Spleen (tissue), 13 donors: Measurements from ENCODE around the gene ZYG11A. TPM values are rescaled to one million over a fixed set of nuclear protein-coding genes. Genes with fewer than 3 reads are reported as not detected.
"Not testable (repeated sequence)": the region's sequence is repeated elsewhere in the genome, so short reads cannot be mapped to it uniquely, and the experiment has no call there.

ENCODE experiments used
- DNase-seq: peaks from one replicate; pipeline ENCODE4 v3.0.0-alpha.2; 2020
- H3K27ac ChIP-seq, 8 donors: fragments of 200-600 bp; sonication (generic) in 7 of 8; 1 replicate in 4 of 8; 2 replicates in 4 of 8; pipeline versions ENCODE4 v1.5.0 to v1.8.0; 2016 to 2021; ENCODE audit warnings: inconsistent platforms in 4 of 8, mild to moderate bottlenecking in 4 of 8, moderate library complexity in 1 of 8
- H3K27me3 ChIP-seq, 7 donors: fragments of 200-600 bp; sonication (generic) in 6 of 7; replicated peaks in 1 of 7; 1 replicate in 4 of 7; 2 replicates in 3 of 7; pipeline versions ENCODE4 v1.5.0 to v1.8.0; 2016 to 2021; ENCODE audit warnings: inconsistent platforms in 3 of 7, mild to moderate bottlenecking in 1 of 7
- H3K36me3 ChIP-seq, 6 donors: fragments of 200-600 bp; sonication (generic) in 5 of 6; 1 replicate in 4 of 6; 2 replicates in 2 of 6; pipeline versions ENCODE4 v1.5.0 to v1.8.0; 2016 to 2021; ENCODE audit warnings: inconsistent platforms in 2 of 6
- H3K4me1 ChIP-seq, 6 donors: fragments of 200-600 bp; sonication (generic) in 5 of 6; 1 replicate in 3 of 6; 2 replicates in 3 of 6; pipeline versions ENCODE4 v1.5.0 to v1.8.0; 2016 to 2021; ENCODE audit warnings: inconsistent platforms in 3 of 6
- H3K4me3 ChIP-seq, 8 donors: fragments of 200-600 bp; sonication (generic) in 7 of 8; 1 replicate in 4 of 8; 2 replicates in 4 of 8; pipeline versions ENCODE4 v1.5.0 to v1.8.0; 2016 to 2021; ENCODE audit warnings: inconsistent platforms in 4 of 8, mild to moderate bottlenecking in 4 of 8, moderate library complexity in 2 of 8
- H3K9me3 ChIP-seq, 8 donors: fragments of 200-600 bp; sonication (generic) in 7 of 8; 1 replicate in 4 of 8; 2 replicates in 4 of 8; pipeline versions ENCODE4 v1.5.0 to v1.8.0; 2016 to 2021; ENCODE audit warnings: inconsistent platforms in 4 of 8
- CTCF ChIP-seq, 11 experiments: fragments of 200-600 bp in 7 of 11; fragments of 450-650 bp in 4 of 11; sonication (generic) in 4 of 11; IDR thresholded peaks in 8 of 11; conservative IDR thresholded peaks in 3 of 11; 1 replicate in 7 of 11; 2 replicates in 4 of 11; pipeline versions ENCODE4 v1.4.0 to v1.8.0; 2016 to 2021; ENCODE audit warnings: antibody characterized with exemption in 11 of 11, inconsistent platforms in 4 of 11, mild to moderate bottlenecking in 1 of 11
- POLR2A ChIP-seq, 3 donors: fragments of 450-650 bp; IDR thresholded peaks; one replicate each; pipeline ENCODE4 v1.5.1; 2017; ENCODE audit warnings: antibody characterized with exemption in 3 of 3, mild to moderate bottlenecking in 1 of 3
- POLR2AphosphoS5 ChIP-seq, 3 donors: sonication (generic); formaldehyde crosslinking; IDR thresholded peaks; one replicate each; pipeline ENCODE4 v1.5.1; 2017; ENCODE audit warnings: antibody characterized with exemption in 3 of 3
- WGBS, 5 donors: extraction: QIAGEN DNeasy Blood & Tissue Kit in 3 of 5; methylation state at CpG; one replicate each; pipeline versions ENCODE4 v1.1.5 to v1.1.7; 2013 to 2018; 5-methylcytosine and 5-hydroxymethylcytosine counted together
- intact Hi-C: fragments of 100-400 bp; cut with DNase I; formaldehyde crosslinking; loops from one replicate; pipeline ENCODE4 v1.15.0; 2023; ENCODE audit warnings: low total_unique reads
- long read RNA-seq, 2 donors: transcript quantifications; one replicate each; lab custom pipeline, GENCODE V29; 2026
- polyA plus RNA-seq, 3 donors: library from polyadenylated mRNA; stranded (reverse); fragments of 200-250 nt; gene quantifications; one replicate each; pipeline ENCODE4 v1.2.1, GENCODE V29; 2013
- total RNA-seq, 7 donors: library from RNA; depleted of rRNA in 3 of 7; stranded (reverse); fragments of >200 nt in 3 of 7; fragmentation: NEBNext Ultra II Directional in 4 of 7; extraction: Animal tissue kit (Norgen Biotek cat#: 25700) in 4 of 7; gene quantifications; one replicate each; pipeline versions ENCODE4 v1.1.0 to v1.2.1, GENCODE V29; 2016 to 2021
- donor health status: healthy with polysubstance abuse.
- donor health status: DM: no; HTN: no; CAD: no; lungs with moderate emphysema.
- donor health status: DM: no; HTN: no; CAD: no.
- donor health status: Bipolar disorder and iron deficiency.
- donor health status: healthy.
- donor health status: DM: no; HTN: no; CAD: no.
- donor health status: DM: yes; HTN: yes; CAD: no.

Gene ZYG11A
- total RNA-seq (under 1 TPM; 0.09 to 0.85 (median 0.27) TPM), polyA plus RNA-seq (under 1 TPM; 0.02 to 0.03 (median 0.03) TPM)
- long read RNA-seq, donor 1: 0 reads
- long read RNA-seq, donor 2: 0 reads

GRCh38 chr1:52842643-52843310 is at the start of gene ZYG11A:
Gene ZYG11A, plus strand, starts transcription at chr1:52842760. Its CDS starts 124 bp downstream, at chr1:52842884.
- Histone ChIP-seq H3K36me3 (no peaks in the 10 kb centered on the region), H3K9me3 (no peaks in the 10 kb centered on the region), H3K27me3 (peaks cover 12 to 90% (median 33%) of the 10 kb centered on the region in 7 donors), H3K27ac (peak within 1 kb of the TSS in 1 of 8 donors; percentile 19), H3K4me1 (peaks cover 6 to 23% (median 12%) of the 10 kb centered on the region in 6 donors), H3K4me3 (peak within 1 kb of the TSS; percentile 25 to 73 (median 44))
- TF ChIP-seq CTCF (IDR thresholded peaks at IDR 0.05 in 8 of 11, conservative IDR thresholded peaks at IDR 0.05 in 3 of 11) (peak in 7 of 11 experiments; percentile 13 to 52 (median 42)), POLR2A (IDR thresholded peaks at IDR 0.05) (no peak), POLR2AphosphoS5 (IDR thresholded peaks at IDR 0.05) (peak in 2 of 3 donors; percentile 34 to 43)
- 1 to 5% (median 3%) methylated on average over 27 to 88 of the region's 88 CpGs for WGBS, 5 donors
- peak; percentile 82 for DNase-seq
- intact Hi-C loops: no loop called here

GRCh38 chr1:52793717-52794116 is 48.8 kb upstream of the ZYG11A start:
- H3K4me1 ChIP-seq, H3K9me3 ChIP-seq, intact Hi-C loops, H3K4me3 ChIP-seq, H3K27ac ChIP-seq, H3K27me3 ChIP-seq, DNase-seq: not testable (repeated sequence)
- peaks cover 3 to 89% (median 22%) of the 10 kb centered on the region in 6 donors for H3K36me3 ChIP-seq
- 72 to 88% (median 80%) methylated on average over 7 of the region's 7 CpGs for WGBS, 5 donors

- no peak for DNase-seq
- H3K4me1 ChIP-seq: peaks cover 0 to 6% (median 3%) of the 10 kb centered on the region in 6 donors
- peaks cover 3 to 89% (median 16%) of the 10 kb centered on the region in 6 donors for H3K36me3 ChIP-seq
- H3K4me3 ChIP-seq: no peak overlapping the region
- WGBS, 5 donors: 49 to 82% (median 65%) methylated on average over 3 of the region's 3 CpGs
- intact Hi-C loops: no loop called here
- no peaks in the 10 kb centered on the region for H3K9me3 ChIP-seq
- H3K27me3 ChIP-seq: no peaks in the 10 kb centered on the region
- TF ChIP-seq POLR2AphosphoS5 (IDR thresholded peaks at IDR 0.05) (no peak), POLR2A (IDR thresholded peaks at IDR 0.05) (no peak), CTCF (IDR thresholded peaks at IDR 0.05 in 8 of 11, conservative IDR thresholded peaks at IDR 0.05 in 3 of 11) (no peak)
- no peak overlapping the region for H3K27ac ChIP-seq
These were observed 47.1 kb upstream of the ZYG11A start for GRCh38 chr1:52795464-52795863.

- 62 to 100% (median 82%) methylated on average over 3 of the region's 3 CpGs for WGBS, 5 donors
- intact Hi-C loops: no loop called here
These were observed 44.2 kb upstream of the ZYG11A start for GRCh38 chr1:52798331-52798730.

More at GRCh38 chr1:52798331-52798730, 44.2 kb upstream of the ZYG11A start:
- Histone ChIP-seq H3K4me3 (no peak overlapping the region), H3K27ac (no peak overlapping the region), H3K27me3 (no peaks in the 10 kb centered on the region), H3K9me3 (no peaks in the 10 kb centered on the region), H3K4me1 (peaks cover 0 to 6% (median 0%) of the 10 kb centered on the region in 6 donors), H3K36me3 (peaks cover 3 to 83% (median 22%) of the 10 kb centered on the region in 6 donors)
- TF ChIP-seq CTCF (IDR thresholded peaks at IDR 0.05 in 8 of 11, conservative IDR thresholded peaks at IDR 0.05 in 3 of 11) (no peak), POLR2A (IDR thresholded peaks at IDR 0.05) (no peak), POLR2AphosphoS5 (IDR thresholded peaks at IDR 0.05) (no peak)
- no peak for DNase-seq
